ENCODE results near the gene ZDHHC7. TPM values are rescaled to one million over a fixed set of nuclear protein-coding genes. Genes with fewer than 3 reads are reported as not detected.

Gene ZDHHC7
- total RNA-seq, 1 donor from 2014 or later: 37.3 TPM

GRCh38 chr16:85031451-85031850, 20.1 kb upstream of the ZDHHC7 start:
- peaks cover 39% of the 10 kb centered on the region for H3K4me1 ChIP-seq
- intact Hi-C loops (cut with DNase I): no loop called here

DNA sequence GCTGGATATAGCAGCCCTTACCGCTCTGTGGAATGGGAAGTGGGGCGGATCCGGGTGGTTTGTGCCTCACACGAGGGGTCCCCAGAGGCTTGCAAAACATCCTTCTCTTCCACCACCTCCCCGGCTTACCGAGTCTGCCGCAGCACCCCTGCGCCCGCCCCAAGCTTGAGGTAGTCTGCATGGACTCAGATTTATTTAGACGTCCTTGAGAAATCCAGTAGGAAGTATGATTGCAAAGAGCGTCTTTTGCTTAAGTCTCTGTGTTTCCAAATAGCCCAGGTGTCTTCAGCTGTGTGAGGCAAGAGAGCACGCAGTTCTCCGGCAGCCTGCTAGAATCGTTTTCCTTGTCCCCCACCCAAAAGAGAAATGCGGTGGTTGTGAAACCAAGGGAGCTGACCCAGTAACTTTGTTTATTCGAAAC, 18.7 kb upstream of the ZDHHC7 start:
- Histone ChIP-seq H3K27me3 (no peaks in the 10 kb centered on the region), H3K4me3 (peak overlapping the region; percentile 62 to 76), H3K9me3 (no peaks in the 10 kb centered on the region), H3K4me1 (peaks cover 34% of the 10 kb centered on the region), H3K36me3 (no peaks in the 10 kb centered on the region), H3K27ac (peak overlapping the region; percentile 90)
- intact Hi-C loops (cut with DNase I): loop anchor here (10.0 kb wide), 1 partner anchor 1515 kb away; no protein-coding TSS in a partner anchor
- TF ChIP-seq CTCF (IDR thresholded peaks at IDR 0.05) (no peak), POLR2A (IDR thresholded peaks at IDR 0.05) (peak in 1 of 2 donors; percentile 10), POLR2AphosphoS5 (IDR thresholded peaks at IDR 0.05; ENCODE audit: insufficient read depth in 1 of 2, low read depth in 1 of 2) (peak; percentile 23 to 30)
- peak in 1 of 2 donors; percentile 93 for DNase-seq (ENCODE audit: extremely low spot score in 2 of 2)

More at GRCh38 chr16:85031451-85031850, 20.1 kb upstream of the ZDHHC7 start:
- Histone ChIP-seq H3K4me3 (no peak overlapping the region), H3K27me3 (no peaks in the 10 kb centered on the region), H3K36me3 (no peaks in the 10 kb centered on the region), H3K27ac (peak overlapping the region; percentile 90), H3K9me3 (no peaks in the 10 kb centered on the region)
- no peak for TF ChIP-seq POLR2AphosphoS5 (IDR thresholded peaks at IDR 0.05; ENCODE audit: insufficient read depth in 1 of 2, low read depth in 1 of 2)
- no peak for TF ChIP-seq CTCF (IDR thresholded peaks at IDR 0.05)
- no peak for TF ChIP-seq POLR2A (IDR thresholded peaks at IDR 0.05)
- no peak for DNase-seq (ENCODE audit: extremely low spot score in 2 of 2)

DNA sequence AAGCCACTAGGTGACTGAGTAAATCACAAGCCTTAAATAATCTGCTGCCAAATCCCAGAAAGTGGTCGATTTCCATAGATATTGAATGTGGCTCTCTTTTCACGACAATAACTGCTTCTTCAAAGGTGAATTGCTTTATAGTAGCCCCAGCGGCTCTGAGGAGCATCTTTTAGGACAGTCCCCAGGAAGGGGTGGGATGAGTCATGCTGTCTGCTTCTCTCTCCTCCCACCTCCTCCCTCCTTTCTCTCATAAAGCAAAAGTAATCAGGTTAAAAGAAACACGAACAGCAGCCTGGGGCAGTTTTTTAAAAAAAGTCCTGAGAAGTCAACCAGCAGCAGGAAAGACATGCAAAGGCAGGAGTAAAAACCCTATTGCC, 18.1 kb upstream of the ZDHHC7 start:
- no peaks in the 10 kb centered on the region for H3K9me3 ChIP-seq
- TF ChIP-seq POLR2A (IDR thresholded peaks at IDR 0.05) (no peak), CTCF (IDR thresholded peaks at IDR 0.05) (no peak), POLR2AphosphoS5 (IDR thresholded peaks at IDR 0.05; ENCODE audit: insufficient read depth in 1 of 2, low read depth in 1 of 2) (no peak)
- H3K4me3 ChIP-seq: peak overlapping the region; percentile 62 to 76
- peak overlapping the region; percentile 90 for H3K27ac ChIP-seq
- intact Hi-C loops (cut with DNase I): loop anchor here (10.0 kb wide), 1 partner anchor 1515 kb away; no protein-coding TSS in a partner anchor
- H3K4me1 ChIP-seq: peaks cover 34% of the 10 kb centered on the region
- DNase-seq (ENCODE audit: extremely low spot score in 2 of 2): no peak
- no peaks in the 10 kb centered on the region for H3K36me3 ChIP-seq
- H3K27me3 ChIP-seq: no peaks in the 10 kb centered on the region

DNA sequence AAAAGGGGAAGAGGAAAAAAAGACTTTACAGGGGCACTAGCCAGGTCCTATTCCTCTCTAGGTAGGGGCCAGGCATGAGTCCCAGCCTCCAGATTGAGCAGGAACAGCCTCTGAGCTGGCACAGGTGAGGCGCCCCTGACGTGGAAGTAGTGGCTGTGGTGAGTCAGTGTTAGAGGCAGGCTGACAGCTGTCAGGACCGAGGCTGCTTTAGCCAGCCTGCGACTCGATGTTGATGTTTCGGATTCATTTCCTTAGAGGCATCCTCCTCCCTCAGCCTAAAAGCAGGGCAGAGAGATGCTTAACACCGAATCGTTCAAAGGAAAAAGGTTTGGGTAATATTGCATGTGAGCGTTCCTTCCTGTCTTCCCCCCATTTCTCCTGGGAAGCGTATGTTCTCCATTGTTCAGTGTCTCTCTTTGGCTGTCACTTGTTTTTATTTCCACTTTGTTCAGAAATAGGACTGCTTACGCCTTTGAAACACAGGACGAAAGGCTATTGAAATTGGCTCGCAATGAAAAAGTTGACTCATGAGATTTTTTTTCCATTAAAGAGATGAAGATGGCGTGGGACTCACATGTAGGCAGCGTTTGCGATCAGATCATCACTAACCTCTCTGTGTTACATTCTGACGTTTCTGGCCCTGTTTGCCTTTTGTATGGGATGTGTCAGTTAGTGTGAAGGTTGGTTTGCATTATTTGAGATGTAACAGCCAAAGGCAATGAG, 17.5 kb upstream of the ZDHHC7 start:
- H3K9me3 ChIP-seq: no peaks in the 10 kb centered on the region
- H3K4me3 ChIP-seq: peak overlapping the region; percentile 62 to 76
- TF ChIP-seq POLR2A (IDR thresholded peaks at IDR 0.05) (no peak), CTCF (IDR thresholded peaks at IDR 0.05) (no peak), POLR2AphosphoS5 (IDR thresholded peaks at IDR 0.05; ENCODE audit: insufficient read depth in 1 of 2, low read depth in 1 of 2) (peak; percentile 55 to 77)
- no peaks in the 10 kb centered on the region for H3K36me3 ChIP-seq
- no peak for DNase-seq (ENCODE audit: extremely low spot score in 2 of 2)
- no peaks in the 10 kb centered on the region for H3K27me3 ChIP-seq
- peaks cover 34% of the 10 kb centered on the region for H3K4me1 ChIP-seq
- intact Hi-C loops (cut with DNase I): loop anchor here (10.0 kb wide), 1 partner anchor 1514 kb away; no protein-coding TSS in a partner anchor
- H3K27ac ChIP-seq: peak overlapping the region; percentile 90

All from vagina (tissue), 2 donors.